Calu3 (cell line): ENCODE data around the gene ARHGEF7. TPM values are rescaled to one million over a fixed set of nuclear protein-coding genes. Genes with fewer than 3 reads are reported as not detected.
"Not testable (repeated sequence)": the region's sequence is repeated elsewhere in the genome, so short reads cannot be mapped to it uniquely, and the experiment has no call there.

Source experiments
- BruUV-seq: library from RNA; stranded (reverse); fragments of 400-500 nt; replicated peaks from 2 replicates; lab custom pipeline; 2021; lab: Mats Ljungman, UMichigan
- CTCF ChIA-PET: fragments of 300-600 bp; sonication (Branson Sonifier 250); formaldehyde crosslinking; loops from one replicate; lab custom pipeline; 2022; ENCODE audit warnings: antibody characterized with exemption; lab: Charles Lee
- DNase-seq: peaks from one replicate; pipeline ENCODE4 v3.0.0; 2022
- H3K27ac Mint-ChIP-seq: one replicate; pipeline ENCODE4 v1.8.0; 2022; ENCODE audit warnings: mixed read lengths; ENCODE audit not compliant: unreplicated experiment
- H3K27me3 Mint-ChIP-seq: one replicate; pipeline ENCODE4 v1.8.0; 2022; ENCODE audit warnings: mixed read lengths; ENCODE audit not compliant: unreplicated experiment
- H3K36me3 Mint-ChIP-seq: one replicate; pipeline ENCODE4 v1.8.0; 2022; ENCODE audit warnings: mild to moderate bottlenecking, moderate library complexity, mixed read lengths; ENCODE audit not compliant: insufficient read depth, unreplicated experiment
- H3K4me1 Mint-ChIP-seq: one replicate; pipeline ENCODE4 v1.8.0; 2022; ENCODE audit warnings: mild to moderate bottlenecking, low read depth, mixed read lengths; ENCODE audit not compliant: unreplicated experiment
- H3K4me3 Mint-ChIP-seq: one replicate; pipeline ENCODE4 v1.8.0; 2022; ENCODE audit warnings: mild to moderate bottlenecking, low read depth, moderate library complexity, mixed read lengths; ENCODE audit not compliant: unreplicated experiment
- H3K9me3 Mint-ChIP-seq: one replicate; pipeline ENCODE4 v1.8.0; 2022; ENCODE audit warnings: low read depth, mixed read lengths; ENCODE audit not compliant: unreplicated experiment
- intact Hi-C: fragments of 100-400 bp; cut with micrococcal nuclease; formaldehyde crosslinking; loops from one replicate; pipeline ENCODE4 v1.10.0; 2022; ENCODE audit not compliant: unreplicated experiment
- total RNA-seq: library from RNA; stranded (reverse); gene quantifications from 2 replicates; pipeline ENCODE4 v1.2.3, GENCODE V29; 2022
- TF ChIP-seq, protein P1 (sequence below): fragments of 200-600 bp; IDR thresholded peaks from one replicate; pipeline ENCODE4 v1.8.0; 2022; ENCODE audit warnings: antibody characterized with exemption; ENCODE audit not compliant: unreplicated experiment

Gene ARHGEF7
- total RNA-seq, 1 experiment from 2014 or later = 17.7 TPM

DNA sequence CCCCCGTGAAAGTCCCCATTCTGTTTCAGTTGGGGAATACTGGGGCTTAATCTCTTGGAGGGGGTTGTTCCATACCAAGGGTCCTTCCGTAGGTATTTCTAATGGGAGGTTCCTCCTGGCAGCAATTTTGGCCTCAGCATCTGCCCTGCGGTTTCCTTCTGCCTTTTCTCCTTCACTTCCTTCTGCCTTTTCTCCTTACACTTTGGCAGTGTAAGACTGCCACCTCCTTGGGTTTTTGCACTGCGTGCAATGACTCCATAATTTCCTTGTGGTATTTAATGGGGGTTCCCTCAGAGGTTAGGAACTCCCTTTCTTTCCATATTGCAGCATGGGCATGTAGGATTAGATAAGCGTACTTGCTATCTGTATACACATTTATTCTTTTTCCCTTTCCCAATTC, 78.1 kb downstream of the ARHGEF7 start:
- H3K4me1 Mint-ChIP-seq, H3K9me3 Mint-ChIP-seq, H3K27ac Mint-ChIP-seq, DNase-seq, H3K27me3 Mint-ChIP-seq, intact Hi-C loops, CTCF ChIA-PET, BruUV-seq, H3K36me3 Mint-ChIP-seq, H3K4me3 Mint-ChIP-seq: not testable (repeated sequence)

DNA sequence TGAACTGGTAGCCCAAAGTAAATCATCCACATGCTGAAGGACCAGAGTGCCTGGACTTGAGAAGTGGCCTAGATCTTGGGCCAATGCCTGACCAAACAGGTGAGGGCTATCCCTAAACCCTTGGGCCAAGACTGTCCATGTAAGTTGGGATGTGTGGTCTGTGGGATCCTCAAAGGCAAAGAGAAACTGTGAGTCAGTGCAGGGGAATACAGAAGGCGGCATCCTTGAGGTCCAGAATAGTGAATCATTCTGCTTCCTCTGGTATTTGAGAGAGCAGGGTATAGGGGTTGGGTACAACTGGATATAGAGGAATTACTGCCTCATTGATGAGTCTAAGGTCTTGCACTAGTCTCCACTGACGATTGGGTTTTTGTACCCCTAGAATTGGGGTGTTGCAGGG, 79.5 kb downstream of the ARHGEF7 start:
- H3K36me3 Mint-ChIP-seq, H3K27me3 Mint-ChIP-seq, DNase-seq, H3K4me3 Mint-ChIP-seq, intact Hi-C loops, H3K27ac Mint-ChIP-seq, H3K9me3 Mint-ChIP-seq, CTCF ChIA-PET, H3K4me1 Mint-ChIP-seq, BruUV-seq: not testable (repeated sequence)

DNA sequence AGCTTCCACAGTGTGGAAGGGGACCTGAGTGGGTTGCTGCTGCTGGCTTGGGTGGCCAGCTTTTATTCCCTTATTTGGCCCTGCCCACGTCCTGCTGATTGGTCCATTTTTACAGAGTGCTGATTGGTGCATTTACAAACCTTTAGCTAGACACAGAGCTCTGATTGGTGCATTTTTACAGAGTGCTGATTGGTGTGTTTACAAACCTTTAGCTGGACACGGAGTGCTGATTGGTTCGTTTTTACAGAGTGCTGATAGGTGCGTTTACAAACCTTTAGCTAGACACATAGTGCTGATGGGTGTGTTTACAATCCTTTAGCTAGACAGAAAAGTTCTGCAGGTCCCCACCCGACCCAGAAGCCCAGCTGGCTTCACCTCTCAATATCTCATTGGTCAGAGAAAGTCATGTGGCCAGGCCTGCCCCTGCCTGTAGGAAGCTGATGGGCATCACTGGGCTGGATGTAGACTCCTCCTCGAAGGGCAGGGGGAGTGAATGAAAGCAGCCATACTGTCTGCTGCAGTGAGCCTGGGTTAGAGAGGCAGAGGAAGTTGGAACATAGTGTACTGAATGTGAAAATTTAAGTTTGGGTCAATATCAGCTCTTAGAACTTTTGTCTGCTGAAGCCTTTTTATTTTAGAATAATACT, 83.7 kb downstream of the ARHGEF7 start:
- H3K9me3 Mint-ChIP-seq, H3K27me3 Mint-ChIP-seq, CTCF ChIA-PET, DNase-seq, H3K4me1 Mint-ChIP-seq, H3K27ac Mint-ChIP-seq, intact Hi-C loops, H3K4me3 Mint-ChIP-seq, H3K36me3 Mint-ChIP-seq, BruUV-seq: not testable (repeated sequence)

DNA sequence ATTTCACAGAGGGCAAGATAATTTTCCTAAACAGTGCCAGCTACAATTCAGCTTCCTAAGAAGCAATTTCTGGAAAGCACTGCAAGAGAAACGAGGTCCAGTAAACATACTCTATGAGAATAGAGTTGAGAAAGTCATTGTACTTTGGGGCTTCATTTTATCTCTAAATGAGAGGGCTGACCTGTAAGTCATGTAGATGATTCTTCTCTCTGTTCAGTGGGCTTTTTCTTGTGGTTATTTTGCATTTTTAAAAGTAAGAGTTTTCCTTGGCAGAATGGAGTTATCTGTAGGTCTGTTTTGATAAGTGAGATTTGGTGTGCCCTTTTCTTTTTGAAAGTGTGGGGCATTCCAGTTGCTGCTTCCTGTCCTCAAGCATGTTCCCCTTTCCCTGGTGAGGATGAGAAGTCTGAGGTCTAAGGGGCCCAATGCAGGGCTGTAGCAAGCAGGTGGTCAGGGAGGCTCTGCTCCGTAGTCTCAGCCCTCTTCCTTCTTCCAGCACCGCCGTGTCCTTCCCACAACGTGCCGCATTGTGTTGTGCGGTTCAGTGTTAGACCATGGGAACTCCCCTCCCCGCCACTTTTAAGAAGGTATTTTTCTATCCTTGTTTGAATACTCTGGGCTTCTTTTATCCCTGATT, 86.3 kb downstream of the ARHGEF7 start:
- no peaks in the 10 kb centered on the region for H3K36me3 Mint-ChIP-seq
- no peak overlapping the region for H3K4me3 Mint-ChIP-seq
- CTCF ChIA-PET = no interaction called here
- no peaks in the 10 kb centered on the region for H3K9me3 Mint-ChIP-seq
- H3K4me1 Mint-ChIP-seq = no peaks in the 10 kb centered on the region
- no peak for DNase-seq
- no TSS peak for BruUV-seq
- TF ChIP-seq, protein P1, sequence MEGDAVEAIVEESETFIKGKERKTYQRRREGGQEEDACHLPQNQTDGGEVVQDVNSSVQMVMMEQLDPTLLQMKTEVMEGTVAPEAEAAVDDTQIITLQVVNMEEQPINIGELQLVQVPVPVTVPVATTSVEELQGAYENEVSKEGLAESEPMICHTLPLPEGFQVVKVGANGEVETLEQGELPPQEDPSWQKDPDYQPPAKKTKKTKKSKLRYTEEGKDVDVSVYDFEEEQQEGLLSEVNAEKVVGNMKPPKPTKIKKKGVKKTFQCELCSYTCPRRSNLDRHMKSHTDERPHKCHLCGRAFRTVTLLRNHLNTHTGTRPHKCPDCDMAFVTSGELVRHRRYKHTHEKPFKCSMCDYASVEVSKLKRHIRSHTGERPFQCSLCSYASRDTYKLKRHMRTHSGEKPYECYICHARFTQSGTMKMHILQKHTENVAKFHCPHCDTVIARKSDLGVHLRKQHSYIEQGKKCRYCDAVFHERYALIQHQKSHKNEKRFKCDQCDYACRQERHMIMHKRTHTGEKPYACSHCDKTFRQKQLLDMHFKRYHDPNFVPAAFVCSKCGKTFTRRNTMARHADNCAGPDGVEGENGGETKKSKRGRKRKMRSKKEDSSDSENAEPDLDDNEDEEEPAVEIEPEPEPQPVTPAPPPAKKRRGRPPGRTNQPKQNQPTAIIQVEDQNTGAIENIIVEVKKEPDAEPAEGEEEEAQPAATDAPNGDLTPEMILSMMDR = no peak
- intact Hi-C loops = no loop called here
- H3K27ac Mint-ChIP-seq = no peak overlapping the region
- H3K27me3 Mint-ChIP-seq = no peaks in the 10 kb centered on the region

DNA sequence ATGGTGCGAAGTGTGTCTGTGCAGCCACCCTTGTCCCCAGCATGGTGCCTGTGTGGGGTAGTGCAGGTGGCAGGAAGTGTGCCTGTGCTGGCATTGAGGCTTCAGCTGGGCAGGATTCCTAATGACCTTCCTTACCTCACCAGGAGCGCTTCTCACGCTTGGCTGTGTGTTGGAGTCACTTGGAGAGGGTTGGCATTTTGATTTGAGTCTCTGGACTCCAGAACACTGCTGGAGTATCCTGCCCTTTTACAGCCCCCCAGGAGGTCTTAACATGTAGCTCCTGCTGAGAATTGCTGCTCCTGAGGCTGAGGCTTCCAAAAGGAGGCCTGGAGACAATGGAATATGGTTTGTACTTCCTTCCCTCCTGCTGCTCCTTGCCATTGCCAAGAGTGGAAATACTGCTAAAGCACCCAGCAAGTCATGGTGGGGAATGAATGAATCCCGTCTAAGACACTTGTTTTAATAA, 87.1 kb downstream of the ARHGEF7 start:
- H3K4me1 Mint-ChIP-seq = no peaks in the 10 kb centered on the region
- H3K36me3 Mint-ChIP-seq = no peaks in the 10 kb centered on the region
- no peak overlapping the region for H3K27ac Mint-ChIP-seq
- no peak overlapping the region for H3K4me3 Mint-ChIP-seq
- CTCF ChIA-PET = no interaction called here
- H3K9me3 Mint-ChIP-seq = no peaks in the 10 kb centered on the region
- no peaks in the 10 kb centered on the region for H3K27me3 Mint-ChIP-seq
- intact Hi-C loops = no loop called here
- no TSS peak for BruUV-seq
- TF ChIP-seq, protein P1 = no peak
- no peak for DNase-seq

DNA sequence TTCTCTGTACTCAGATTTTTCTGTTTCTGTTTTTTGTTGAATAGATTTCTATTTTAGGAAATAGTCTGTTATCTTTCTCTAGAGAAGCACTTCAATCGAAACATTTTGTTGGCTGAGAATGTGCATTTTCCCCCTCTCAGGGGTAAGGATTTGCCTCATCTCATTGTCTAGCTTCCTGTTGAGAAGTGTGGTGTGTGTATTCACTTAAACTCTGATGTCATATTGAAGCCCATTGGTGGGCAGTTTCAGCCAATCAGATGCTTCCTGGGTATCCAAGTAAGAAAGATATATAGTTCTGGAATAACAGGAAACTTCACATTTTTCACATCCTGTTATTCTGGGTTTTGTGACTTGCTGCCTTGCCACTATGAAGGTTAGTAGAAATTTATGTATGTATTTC, 87.6 kb downstream of the ARHGEF7 start:
- no peaks in the 10 kb centered on the region for H3K9me3 Mint-ChIP-seq
- H3K4me1 Mint-ChIP-seq = no peaks in the 10 kb centered on the region
- TF ChIP-seq, protein P1 = no peak
- H3K4me3 Mint-ChIP-seq = no peak overlapping the region
- H3K36me3 Mint-ChIP-seq = no peaks in the 10 kb centered on the region
- no peaks in the 10 kb centered on the region for H3K27me3 Mint-ChIP-seq
- intact Hi-C loops = no loop called here
- DNase-seq = no peak
- no TSS peak for BruUV-seq
- H3K27ac Mint-ChIP-seq = no peak overlapping the region
- CTCF ChIA-PET = no interaction called here
